ENCODE data around the gene GTPBP6.
"Not testable (repeated sequence)": the region's sequence is repeated elsewhere in the genome, so short reads cannot be mapped to it uniquely, and the experiment has no call there.

- not testable (repeated sequence) for TF ChIP-seq ZBTB33 (IDR thresholded peaks at IDR 0.05; ENCODE audit: borderline replicate concordance, low read depth); GABPA (IDR thresholded peaks at IDR 0.05; ENCODE audit: low read depth); POLR2AphosphoS5 (IDR thresholded peaks at IDR 0.05; ENCODE audit: low read depth, low read length); FOSL2 (IDR thresholded peaks at IDR 0.05; ENCODE audit: borderline replicate concordance, low read depth); JUND (IDR thresholded peaks at IDR 0.05); EZH2phosphoT487 (IDR thresholded peaks at IDR 0.05; ENCODE audit: borderline replicate concordance, low read depth); RAD21 (IDR thresholded peaks at IDR 0.05; ENCODE audit: low read length)
- TF ChIP-seq, protein P1, sequence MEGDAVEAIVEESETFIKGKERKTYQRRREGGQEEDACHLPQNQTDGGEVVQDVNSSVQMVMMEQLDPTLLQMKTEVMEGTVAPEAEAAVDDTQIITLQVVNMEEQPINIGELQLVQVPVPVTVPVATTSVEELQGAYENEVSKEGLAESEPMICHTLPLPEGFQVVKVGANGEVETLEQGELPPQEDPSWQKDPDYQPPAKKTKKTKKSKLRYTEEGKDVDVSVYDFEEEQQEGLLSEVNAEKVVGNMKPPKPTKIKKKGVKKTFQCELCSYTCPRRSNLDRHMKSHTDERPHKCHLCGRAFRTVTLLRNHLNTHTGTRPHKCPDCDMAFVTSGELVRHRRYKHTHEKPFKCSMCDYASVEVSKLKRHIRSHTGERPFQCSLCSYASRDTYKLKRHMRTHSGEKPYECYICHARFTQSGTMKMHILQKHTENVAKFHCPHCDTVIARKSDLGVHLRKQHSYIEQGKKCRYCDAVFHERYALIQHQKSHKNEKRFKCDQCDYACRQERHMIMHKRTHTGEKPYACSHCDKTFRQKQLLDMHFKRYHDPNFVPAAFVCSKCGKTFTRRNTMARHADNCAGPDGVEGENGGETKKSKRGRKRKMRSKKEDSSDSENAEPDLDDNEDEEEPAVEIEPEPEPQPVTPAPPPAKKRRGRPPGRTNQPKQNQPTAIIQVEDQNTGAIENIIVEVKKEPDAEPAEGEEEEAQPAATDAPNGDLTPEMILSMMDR (IDR thresholded peaks at IDR 0.05): not testable (repeated sequence)
Observed at GRCh38 chrX:280722-281121, 37.9 kb downstream of the GTPBP6 start.
